GM19397 (cell line): ENCODE data around the gene CRCP.
"Not testable (repeated sequence)": the region's sequence is repeated elsewhere in the genome, so short reads cannot be mapped to it uniquely, and the experiment has no call there.

Source experiments
- ATAC-seq: cut with Tn5 transposase; IDR thresholded peaks from one replicate; pipeline ENCODE4 v1.9.1; 2021; ENCODE audit warnings: mild to moderate bottlenecking, moderate library complexity; ENCODE audit not compliant: unreplicated experiment

CRCP gene

GRCh38 chr7:66152371-66153191, 37.9 kb downstream of the CRCP start:
- ATAC-seq = no peak

- ATAC-seq = no peak
Measured at GRCh38 chr7:66153691-66154090, 39.0 kb downstream of the CRCP start.

GRCh38 chr7:66156035-66156434, 41.4 kb downstream of the CRCP start:
- ATAC-seq = not testable (repeated sequence)

GRCh38 chr7:66157060-66157459, 42.4 kb downstream of the CRCP start:
- ATAC-seq = no peak

- no peak for ATAC-seq
Measured at GRCh38 chr7:66162622-66163021, 48.0 kb downstream of the CRCP start.

GRCh38 chr7:66163186-66163610, 48.6 kb downstream of the CRCP start:
- no peak for ATAC-seq

- no peak for ATAC-seq
Measured at GRCh38 chr7:66164356-66164755, 49.7 kb downstream of the CRCP start.

GRCh38 chr7:66167773-66168387, 53.2 kb downstream of the CRCP start:
- no peak for ATAC-seq

- no peak for ATAC-seq
Measured at GRCh38 chr7:66169616-66170015, 55.0 kb downstream of the CRCP start.

- ATAC-seq = no peak
Measured at GRCh38 chr7:66170309-66171231, 55.9 kb downstream of the CRCP start.

- not testable (repeated sequence) for ATAC-seq
Measured at GRCh38 chr7:66172536-66173401, 58.1 kb downstream of the CRCP start.

- ATAC-seq = no peak
Measured at GRCh38 chr7:66173856-66174255, 59.2 kb downstream of the CRCP start.

GRCh38 chr7:66175006-66175405, 60.4 kb downstream of the CRCP start:
- not testable (repeated sequence) for ATAC-seq

- no peak for ATAC-seq
Measured at GRCh38 chr7:66176914-66177313, 62.3 kb downstream of the CRCP start.

GRCh38 chr7:66178258-66178657, 63.6 kb downstream of the CRCP start:
- no peak for ATAC-seq

- no peak for ATAC-seq
Measured at GRCh38 chr7:66181329-66181728, 66.7 kb downstream of the CRCP start.

- ATAC-seq = no peak
Measured at GRCh38 chr7:66181845-66182244, 67.2 kb downstream of the CRCP start.

- no peak for ATAC-seq
Measured at GRCh38 chr7:66182920-66183319, 68.3 kb downstream of the CRCP start.

GRCh38 chr7:66183700-66184099, 69.1 kb downstream of the CRCP start:
- no peak for ATAC-seq

GRCh38 chr7:66185680-66186187, 71.1 kb downstream of the CRCP start:
- no peak for ATAC-seq
